Lower leg skin (tissue), 4 donors: ENCODE data around the gene S100A16. TPM values are rescaled to one million over a fixed set of nuclear protein-coding genes. Genes with fewer than 3 reads are reported as not detected.
A peak's percentile ranks its signal among the peaks of the same experiment; 100 is the strongest.

Source experiments
- DNase-seq, 2 donors: peaks; one replicate each; pipeline ENCODE4 v3.0.0-alpha.2; 2019; ENCODE audit warnings: low spot score in 2 of 2
- H3K4me3 ChIP-seq: fragments of 200-600 bp; sonication (generic); 2 replicates; pipeline ENCODE4 v1.5.1; 2017; ENCODE audit warnings: mild to moderate bottlenecking, low read depth; ENCODE audit not compliant: poor library complexity, severe bottlenecking
- CTCF ChIP-seq, 3 donors: fragments of 450-650 bp; IDR thresholded peaks; one replicate each; pipeline ENCODE4 v1.5.1; 2016; ENCODE audit warnings: antibody characterized with exemption in 3 of 3, mild to moderate bottlenecking in 3 of 3, moderate library complexity in 2 of 3
- POLR2A ChIP-seq, 2 donors: fragments of 450-650 bp; IDR thresholded peaks; one replicate each; pipeline ENCODE4 v1.6.1; 2016 to 2017; ENCODE audit warnings: antibody characterized with exemption in 2 of 2, mild to moderate bottlenecking in 1 of 2, moderate library complexity in 1 of 2
- WGBS, 2 donors: methylation state at CpG; one replicate each; pipeline ENCODE4 v1.1.5; 2018; 5-methylcytosine and 5-hydroxymethylcytosine counted together
- intact Hi-C: fragments of 100-400 bp; cut with DNase I; formaldehyde crosslinking; loops from one replicate; pipeline ENCODE4 v1.15.0; 2023; ENCODE audit warnings: low total_unique reads
- total RNA-seq, 4 donors: library from RNA; depleted of rRNA; stranded (reverse); fragments of >200 nt; gene quantifications; one replicate each; pipeline ENCODE4 v1.1.0, GENCODE V29; 2016

The S100A16 gene
- total RNA-seq, 4 donors from 2014 or later = 289 to 390 (median 329) TPM

- 70 to 83% methylated on average over 3 of the region's 3 CpGs for WGBS, 2 donors
Observed at GRCh38 chr1:153573351-153573750, 39.6 kb downstream of the S100A16 start.

GRCh38 chr1:153572569-153573015 lies 40.3 kb downstream of the S100A16 start:
- intact Hi-C loops = loop anchor here (10.0 kb wide), 2 partner anchors 92 to 182 kb away; no protein-coding TSS in a partner anchor
- WGBS, 2 donors = 4 to 7% methylated on average over 3 of the region's 3 CpGs
- H3K4me3 ChIP-seq = no peak overlapping the region
- TF ChIP-seq POLR2A (IDR thresholded peaks at IDR 0.05) (no peak), CTCF (IDR thresholded peaks at IDR 0.05) (no peak)
- peak; percentile 85 to 94 for DNase-seq

More at GRCh38 chr1:153573351-153573750, 39.6 kb downstream of the S100A16 start:
- intact Hi-C loops = loop anchor here (10.0 kb wide), 2 partner anchors 91 to 181 kb away; no protein-coding TSS in a partner anchor
- TF ChIP-seq CTCF (IDR thresholded peaks at IDR 0.05) = no peak
- TF ChIP-seq POLR2A (IDR thresholded peaks at IDR 0.05) = no peak
- no peak overlapping the region for H3K4me3 ChIP-seq
- DNase-seq = no peak

GRCh38 chr1:153571706-153572105 lies 41.2 kb downstream of the S100A16 start:
- intact Hi-C loops = loop anchor here (10.0 kb wide), 2 partner anchors 93 to 183 kb away; no protein-coding TSS in a partner anchor
- H3K4me3 ChIP-seq = no peak overlapping the region
- 77 to 78% methylated on average over 7 of the region's 7 CpGs for WGBS, 2 donors
- TF ChIP-seq CTCF (IDR thresholded peaks at IDR 0.05) = no peak
- TF ChIP-seq POLR2A (IDR thresholded peaks at IDR 0.05) = no peak
- DNase-seq = no peak

GRCh38 chr1:153570874-153571273 lies 42.1 kb downstream of the S100A16 start:
- no peak for DNase-seq
- H3K4me3 ChIP-seq = no peak overlapping the region
- intact Hi-C loops = loop anchor here (10.0 kb wide), 2 partner anchors 94 to 184 kb away; no protein-coding TSS in a partner anchor
- TF ChIP-seq CTCF (IDR thresholded peaks at IDR 0.05) (no peak), POLR2A (IDR thresholded peaks at IDR 0.05) (no peak)
- 88 to 95% methylated on average over 5 of the region's 5 CpGs for WGBS, 2 donors

GRCh38 chr1:153569465-153569864 lies 43.5 kb downstream of the S100A16 start:
- intact Hi-C loops = loop anchor here (2.0 to 5.0 kb wide), 2 partner anchors 37 to 57 kb away; no protein-coding TSS in a partner anchor
- TF ChIP-seq POLR2A (IDR thresholded peaks at IDR 0.05) = no peak
- no peak for TF ChIP-seq CTCF (IDR thresholded peaks at IDR 0.05)

More at GRCh38 chr1:153569465-153569864, 43.5 kb downstream of the S100A16 start:
- no peak for DNase-seq
- H3K4me3 ChIP-seq = no peak overlapping the region
- 88 to 91% methylated on average over 8 of the region's 8 CpGs for WGBS, 2 donors
